ENCODE measurements around the gene UBFD1. TPM values are rescaled to one million over a fixed set of nuclear protein-coding genes. Genes with fewer than 3 reads are reported as not detected.

The UBFD1 gene
- total RNA-seq, 2 experiments from 2014 or later, result 53.7 to 59.5 TPM

GRCh38 chr16:23535901-23536300, 21.6 kb upstream of the UBFD1 start:
- no peak overlapping the region for H3K4me3 ChIP-seq (ENCODE audit: low read length)
- POLR2A ChIA-PET, result no interaction called here
- CTCF ChIA-PET, result no interaction called here
- H3K4me1 Mint-ChIP-seq (ENCODE audit: low read depth), result no peaks in the 10 kb centered on the region
- no peak overlapping the region for H3K4me3 Mint-ChIP-seq
- DNase-seq, result no peak
- peaks cover 75% of the 10 kb centered on the region for H3K36me3 Mint-ChIP-seq (ENCODE audit: low read depth)
- H3K9me3 ChIP-seq (ENCODE audit: control insufficient read depth in 1 of 2, insufficient read depth in 1 of 2, low read length in 2 of 2), result no peaks in the 10 kb centered on the region
- H3K27ac Mint-ChIP-seq, result no peak overlapping the region
- TF ChIP-seq, protein P1, sequence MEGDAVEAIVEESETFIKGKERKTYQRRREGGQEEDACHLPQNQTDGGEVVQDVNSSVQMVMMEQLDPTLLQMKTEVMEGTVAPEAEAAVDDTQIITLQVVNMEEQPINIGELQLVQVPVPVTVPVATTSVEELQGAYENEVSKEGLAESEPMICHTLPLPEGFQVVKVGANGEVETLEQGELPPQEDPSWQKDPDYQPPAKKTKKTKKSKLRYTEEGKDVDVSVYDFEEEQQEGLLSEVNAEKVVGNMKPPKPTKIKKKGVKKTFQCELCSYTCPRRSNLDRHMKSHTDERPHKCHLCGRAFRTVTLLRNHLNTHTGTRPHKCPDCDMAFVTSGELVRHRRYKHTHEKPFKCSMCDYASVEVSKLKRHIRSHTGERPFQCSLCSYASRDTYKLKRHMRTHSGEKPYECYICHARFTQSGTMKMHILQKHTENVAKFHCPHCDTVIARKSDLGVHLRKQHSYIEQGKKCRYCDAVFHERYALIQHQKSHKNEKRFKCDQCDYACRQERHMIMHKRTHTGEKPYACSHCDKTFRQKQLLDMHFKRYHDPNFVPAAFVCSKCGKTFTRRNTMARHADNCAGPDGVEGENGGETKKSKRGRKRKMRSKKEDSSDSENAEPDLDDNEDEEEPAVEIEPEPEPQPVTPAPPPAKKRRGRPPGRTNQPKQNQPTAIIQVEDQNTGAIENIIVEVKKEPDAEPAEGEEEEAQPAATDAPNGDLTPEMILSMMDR (IDR thresholded peaks at IDR 0.05), result no peak
- no peaks in the 10 kb centered on the region for H3K9me3 Mint-ChIP-seq
- no peaks in the 10 kb centered on the region for H3K27me3 ChIP-seq (ENCODE audit: control insufficient read depth in 1 of 2, insufficient read depth in 2 of 2, low read length in 2 of 2)
- peaks cover 50% of the 10 kb centered on the region for H3K36me3 ChIP-seq (ENCODE audit: insufficient read depth, low read length)
- no peak overlapping the region for H3K27ac ChIP-seq (ENCODE audit: low read depth in 1 of 2, low read length in 2 of 2)
- no peaks in the 10 kb centered on the region for H3K27me3 Mint-ChIP-seq
- H3K4me1 ChIP-seq (ENCODE audit: insufficient read depth, low read length), result no peaks in the 10 kb centered on the region
- ATAC-seq (ENCODE audit: poor library complexity), result no peak
- intact Hi-C loops (cut with DNase I, micrococcal nuclease), result no loop called here

GRCh38 chr16:23537390-23537789, 20.1 kb upstream of the UBFD1 start:
- ChIA-PET CTCF (no interaction called here), POLR2A (no interaction called here)
- Histone ChIP-seq H3K36me3 (ENCODE audit: insufficient read depth, low read length) (peaks cover 45% of the 10 kb centered on the region), H3K27ac (ENCODE audit: low read depth in 1 of 2, low read length in 2 of 2) (no peak overlapping the region), H3K4me1 (ENCODE audit: insufficient read depth, low read length) (no peaks in the 10 kb centered on the region), H3K9me3 (ENCODE audit: control insufficient read depth in 1 of 2, insufficient read depth in 1 of 2, low read length in 2 of 2) (no peaks in the 10 kb centered on the region), H3K27me3 (ENCODE audit: control insufficient read depth in 1 of 2, insufficient read depth in 2 of 2, low read length in 2 of 2) (no peaks in the 10 kb centered on the region), H3K4me3 (ENCODE audit: low read length) (no peak overlapping the region)
- ATAC-seq (ENCODE audit: poor library complexity) (no peak), DNase-seq (no peak)
- intact Hi-C loops (cut with DNase I, micrococcal nuclease), result no loop called here
- H3K4me1 Mint-ChIP-seq (ENCODE audit: low read depth), result no peaks in the 10 kb centered on the region
- H3K27ac Mint-ChIP-seq, result no peak overlapping the region
- peaks cover 78% of the 10 kb centered on the region for H3K36me3 Mint-ChIP-seq (ENCODE audit: low read depth)
- H3K4me3 Mint-ChIP-seq, result no peak overlapping the region
- H3K9me3 Mint-ChIP-seq, result no peaks in the 10 kb centered on the region
- H3K27me3 Mint-ChIP-seq, result no peaks in the 10 kb centered on the region
- TF ChIP-seq, protein P1 (IDR thresholded peaks at IDR 0.05), result no peak

DNA sequence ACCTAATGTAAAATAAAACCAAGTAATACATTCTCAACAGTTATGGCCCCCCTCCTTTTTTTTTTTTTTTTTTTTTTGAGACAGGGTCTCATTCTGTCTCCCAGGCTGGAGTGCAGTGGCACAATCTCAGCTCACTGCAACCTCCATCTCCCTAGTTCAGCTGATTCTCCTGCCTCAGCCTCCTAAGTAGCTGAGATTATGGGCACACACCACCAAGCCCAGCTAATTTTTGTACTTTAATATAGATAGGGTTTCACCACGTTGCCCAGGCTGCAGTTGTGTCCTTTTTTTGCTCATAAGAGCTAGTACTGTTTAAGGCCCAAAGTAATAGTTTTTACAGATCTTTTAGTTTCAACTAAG, 18.6 kb upstream of the UBFD1 start:
- H3K36me3 ChIP-seq (ENCODE audit: insufficient read depth, low read length), result peaks cover 40% of the 10 kb centered on the region
- no peaks in the 10 kb centered on the region for H3K4me1 ChIP-seq (ENCODE audit: insufficient read depth, low read length)
- H3K4me3 ChIP-seq (ENCODE audit: low read length), result no peak overlapping the region
- Mint-ChIP-seq H3K4me1 (ENCODE audit: low read depth) (no peaks in the 10 kb centered on the region), H3K27me3 (no peaks in the 10 kb centered on the region), H3K4me3 (no peak overlapping the region), H3K27ac (no peak overlapping the region), H3K36me3 (ENCODE audit: low read depth) (peaks cover 67% of the 10 kb centered on the region), H3K9me3 (no peaks in the 10 kb centered on the region)
- CTCF ChIA-PET, result interaction anchor here (0.6 kb wide), 1 partner anchor 34 kb away, joined by 3 read pairs; no protein-coding TSS in a partner anchor
- H3K9me3 ChIP-seq (ENCODE audit: control insufficient read depth in 1 of 2, insufficient read depth in 1 of 2, low read length in 2 of 2), result no peaks in the 10 kb centered on the region
- H3K27ac ChIP-seq (ENCODE audit: low read depth in 1 of 2, low read length in 2 of 2), result no peak overlapping the region
- POLR2A ChIA-PET, result no interaction called here
- intact Hi-C loops (cut with DNase I, micrococcal nuclease), result no loop called here
- H3K27me3 ChIP-seq (ENCODE audit: control insufficient read depth in 1 of 2, insufficient read depth in 2 of 2, low read length in 2 of 2), result no peaks in the 10 kb centered on the region
- TF ChIP-seq, protein P1 (IDR thresholded peaks at IDR 0.05), result no peak
- no peak for DNase-seq
- no peak for ATAC-seq (ENCODE audit: poor library complexity)

Measured in CD4-positive, alpha-beta T cell (primary cell).